HCT116 (cell line): ENCODE results near the gene KLK7. TPM values are rescaled to one million over a fixed set of nuclear protein-coding genes. Genes with fewer than 3 reads are reported as not detected.
A peak's percentile ranks its signal among the peaks of the same experiment; 100 is the strongest.

Source experiments
- ATAC-seq: fragments of 200-7000 bp; cut with Tn5 transposase; 2 replicates; pipeline ENCODE4 v1.9.1; 2020; ENCODE audit warnings: mild to moderate bottlenecking, moderate library complexity
- BruUV-seq: library from RNA; stranded (reverse); fragments of 400-500 nt; replicated peaks from 2 replicates; lab custom pipeline; 2021; lab: Mats Ljungman, UMichigan
- CTCF ChIA-PET: fragments of 300-600 bp; sonication (Branson Sonifier 250); formaldehyde crosslinking; loops from one replicate; lab custom pipeline; 2021; ENCODE audit warnings: antibody characterized with exemption; lab: Charles Lee
- POLR2A ChIA-PET: fragments of 300-600, 350-600 bp; sonication (Branson Sonifier 250); formaldehyde crosslinking; loops from one replicate; lab custom pipeline; 2021; ENCODE audit warnings: antibody characterized with exemption; lab: Charles Lee
- RAD21 ChIA-PET, 2 experiments: fragments of 300-600 bp; sonication (Branson Sonifier 250); formaldehyde crosslinking; loops; one replicate each; lab custom pipeline; 2023; ENCODE audit warnings: low total read pairs in 2 of 2; ENCODE audit not compliant: uncharacterized antibody in 2 of 2, unreplicated experiment in 2 of 2, low non-redundant PET in 1 of 2; lab: Charles Lee
- DNase-seq: peaks from one replicate; pipeline ENCODE4 v3.0.0-alpha.2; 2010; ENCODE audit warnings: low read depth, low spot score
- H2AFZ ChIP-seq: fragments of 200-600 bp; shearing (Covaris generic), sonication (generic); 2 replicates; pipeline ENCODE4 v1.6.1; 2017; ENCODE audit warnings: low read depth, mixed run types, mixed read lengths, antibody characterized with exemption, low read length; ENCODE audit not compliant: poor library complexity, severe bottlenecking
- H3K27ac ChIP-seq: 2 replicates; pipeline ENCODE4 v1.5.1; 2012; ENCODE audit warnings: low read depth, low read length
- H3K27me3 ChIP-seq: fragments of 200-600 bp; sonication (generic); 2 replicates; pipeline ENCODE4 v1.6.1; 2016; ENCODE audit warnings: mixed run types, low read length, mixed read lengths; ENCODE audit not compliant: insufficient read depth
- H3K36me3 ChIP-seq, 2 experiments: fragments of 200-500 bp in 1 of 2; fragments of 200-600 bp in 1 of 2; sonication (Bioruptor generic) in 1 of 2; sonication (generic) in 1 of 2; 2 replicates each; pipeline versions ENCODE4 v1.5.1 to v1.6.1; 2014 to 2016; ENCODE audit warnings: low read length in 2 of 2, inconsistent platforms in 1 of 2, mixed read lengths in 1 of 2, mixed run types in 1 of 2; ENCODE audit not compliant: insufficient read depth in 2 of 2, control insufficient read depth in 1 of 2
- H3K4me1 ChIP-seq, 2 experiments: fragments of 200-600 bp in 1 of 2; sonication (generic) in 1 of 2; 2 replicates each; pipeline versions ENCODE4 v1.5.1 to v1.6.1; 2012 to 2017; ENCODE audit warnings: low read length in 2 of 2, inconsistent platforms in 1 of 2, mild to moderate bottlenecking in 1 of 2, mixed read lengths in 1 of 2, mixed run types in 1 of 2, moderate library complexity in 1 of 2; ENCODE audit not compliant: insufficient read depth in 2 of 2, control insufficient read depth in 1 of 2
- H3K4me2 ChIP-seq: fragments of 200-600 bp; sonication (generic); 2 replicates; pipeline ENCODE4 v1.6.1; 2017; ENCODE audit warnings: mixed run types, low read length, mixed read lengths
- H3K4me3 ChIP-seq, 2 experiments: fragments of 200-600 bp in 1 of 2; sonication (generic) in 1 of 2; replicated peaks in 1 of 2; 2 replicates each; pipeline ENCODE4 v1.5.1; 2011 to 2016; ENCODE audit warnings: low read length in 2 of 2, control low read depth in 1 of 2, low read depth in 1 of 2, mild to moderate bottlenecking in 1 of 2, mixed read lengths in 1 of 2, mixed run types in 1 of 2
- H3K79me2 ChIP-seq: fragments of 200-600 bp; sonication (generic); 2 replicates; pipeline ENCODE4 v1.6.1; 2017; ENCODE audit warnings: mild to moderate bottlenecking, mixed run types, low read length, moderate library complexity, mixed read lengths; ENCODE audit not compliant: insufficient read depth
- H3K9ac ChIP-seq: fragments of 200-600 bp; sonication (generic); 2 replicates; pipeline ENCODE4 v1.6.1; 2016; ENCODE audit warnings: low read length, mixed read lengths
- H3K9me2 ChIP-seq: fragments of 200-600 bp; sonication (generic), shearing (Covaris generic); 2 replicates; pipeline ENCODE4 v1.6.1; 2017; ENCODE audit warnings: mixed run types, mild to moderate bottlenecking, moderate library complexity; ENCODE audit not compliant: insufficient read depth
- H3K9me3 ChIP-seq, 2 experiments: fragments of 200-500 bp in 1 of 2; fragments of 200-600 bp in 1 of 2; sonication (Bioruptor generic) in 1 of 2; sonication (generic) in 1 of 2; 2 replicates each; pipeline ENCODE4 v1.6.1; 2014 to 2017; ENCODE audit warnings: low read length in 2 of 2, mixed read lengths in 2 of 2, inconsistent platforms in 1 of 2, low read depth in 1 of 2, mild to moderate bottlenecking in 1 of 2, mixed run types in 1 of 2, moderate library complexity in 1 of 2; ENCODE audit not compliant: control insufficient read depth in 1 of 2, insufficient read depth in 1 of 2
- H4K20me1 ChIP-seq: fragments of 200-600 bp; sonication (generic), shearing (Covaris generic); 2 replicates; pipeline ENCODE4 v1.6.1; 2017; ENCODE audit warnings: mixed run types, mild to moderate bottlenecking, moderate library complexity; ENCODE audit not compliant: insufficient read depth
- CBX3 ChIP-seq: IDR thresholded peaks from 2 replicates; pipeline ENCODE4 v1.6.1; 2012; ENCODE audit warnings: low read depth
- CEBPB ChIP-seq: IDR thresholded peaks from 2 replicates; pipeline ENCODE4 v1.6.1; 2012; ENCODE audit warnings: low read depth
- EGR1 ChIP-seq: IDR thresholded peaks from 2 replicates; pipeline ENCODE4 v1.6.1; 2012; ENCODE audit warnings: low read depth
- EZH2 ChIP-seq: fragments of 200-600 bp; sonication (generic); IDR thresholded peaks from 2 replicates; pipeline ENCODE4 v1.6.1; 2017; ENCODE audit warnings: antibody characterized with exemption, mixed run types
- FOSL1 ChIP-seq: IDR thresholded peaks from 2 replicates; pipeline ENCODE4 v1.6.1; 2012; ENCODE audit warnings: low read depth
- JUND ChIP-seq: IDR thresholded peaks from 2 replicates; pipeline ENCODE4 v1.6.1; 2012
- POLR2A ChIP-seq: IDR thresholded peaks from 2 replicates; pipeline ENCODE4 v1.7.0; 2011; ENCODE audit warnings: borderline replicate concordance; ENCODE audit not compliant: insufficient read depth, insufficient read length; ENCODE audit errors: extremely low read depth
- POLR2AphosphoS5 ChIP-seq: IDR thresholded peaks from 2 replicates; pipeline ENCODE4 v1.6.1; 2011; ENCODE audit warnings: mild to moderate bottlenecking, low read depth, low read length, moderate library complexity
- RAD21 ChIP-seq: IDR thresholded peaks from 2 replicates; pipeline ENCODE4 v1.6.1; 2012; ENCODE audit warnings: low read depth, mild to moderate bottlenecking
- SP1 ChIP-seq: IDR thresholded peaks from 2 replicates; pipeline ENCODE4 v1.6.1; 2012; ENCODE audit warnings: low read depth
- SRF ChIP-seq: IDR thresholded peaks from 2 replicates; pipeline ENCODE4 v1.6.1; 2012; ENCODE audit warnings: low read depth
- TCF7L2 ChIP-seq: IDR thresholded peaks from 2 replicates; pipeline ENCODE4 v1.7.0; 2011; ENCODE audit warnings: borderline replicate concordance, inconsistent platforms; ENCODE audit not compliant: insufficient read depth, insufficient read length; ENCODE audit errors: extremely low read depth
- ZFX ChIP-seq: fragments of 450-650 bp; IDR thresholded peaks from 2 replicates; pipeline ENCODE4 v1.6.1; 2017
- ZNF274 ChIP-seq: fragments of 200-500 bp; sonication (Bioruptor generic); IDR thresholded peaks from 2 replicates; pipeline ENCODE4 v1.6.1; 2014; ENCODE audit warnings: mild to moderate bottlenecking, low read depth, low read length, inconsistent platforms
- intact Hi-C: fragments of 100-400 bp; cut with micrococcal nuclease; formaldehyde crosslinking; loops from 2 replicates; pipeline ENCODE4 v1.10.0; 2022
- total RNA-seq: library from RNA; stranded (reverse); gene quantifications from one replicate; pipeline ENCODE4 v1.2.1, GENCODE V29; 2021; ENCODE audit not compliant: unreplicated experiment
- TF ChIP-seq, protein P1 (sequence below), 3 experiments: fragments of 200-600 bp in 1 of 3; sonication (generic) in 1 of 3; IDR thresholded peaks in 2 of 3; conservative IDR thresholded peaks in 1 of 3; 2 replicates each; pipeline ENCODE4 v1.5.1; 2012 to 2017; ENCODE audit warnings: low read depth in 2 of 3, low read length in 2 of 3, antibody characterized with exemption in 1 of 3, borderline replicate concordance in 1 of 3, control low read depth in 1 of 3, mild to moderate bottlenecking in 1 of 3, mixed read lengths in 1 of 3, mixed run types in 1 of 3, moderate library complexity in 1 of 3; ENCODE audit not compliant: insufficient read depth in 1 of 3
- TF ChIP-seq, protein P2 (sequence below): IDR thresholded peaks from 2 replicates; pipeline ENCODE4 v1.6.1; 2012
- TF ChIP-seq, protein P3 (sequence below): IDR thresholded peaks from 2 replicates; pipeline ENCODE4 v1.6.1; 2011; ENCODE audit warnings: mild to moderate bottlenecking, low read length, moderate library complexity; ENCODE audit not compliant: insufficient replicate concordance; ENCODE audit errors: extremely low read depth
- TF ChIP-seq, protein P4 (sequence below): IDR thresholded peaks from 2 replicates; pipeline ENCODE4 v1.6.1; 2012

The KLK7 gene
- total RNA-seq, 1 experiment from 2014 or later = 30.5 TPM

DNA sequence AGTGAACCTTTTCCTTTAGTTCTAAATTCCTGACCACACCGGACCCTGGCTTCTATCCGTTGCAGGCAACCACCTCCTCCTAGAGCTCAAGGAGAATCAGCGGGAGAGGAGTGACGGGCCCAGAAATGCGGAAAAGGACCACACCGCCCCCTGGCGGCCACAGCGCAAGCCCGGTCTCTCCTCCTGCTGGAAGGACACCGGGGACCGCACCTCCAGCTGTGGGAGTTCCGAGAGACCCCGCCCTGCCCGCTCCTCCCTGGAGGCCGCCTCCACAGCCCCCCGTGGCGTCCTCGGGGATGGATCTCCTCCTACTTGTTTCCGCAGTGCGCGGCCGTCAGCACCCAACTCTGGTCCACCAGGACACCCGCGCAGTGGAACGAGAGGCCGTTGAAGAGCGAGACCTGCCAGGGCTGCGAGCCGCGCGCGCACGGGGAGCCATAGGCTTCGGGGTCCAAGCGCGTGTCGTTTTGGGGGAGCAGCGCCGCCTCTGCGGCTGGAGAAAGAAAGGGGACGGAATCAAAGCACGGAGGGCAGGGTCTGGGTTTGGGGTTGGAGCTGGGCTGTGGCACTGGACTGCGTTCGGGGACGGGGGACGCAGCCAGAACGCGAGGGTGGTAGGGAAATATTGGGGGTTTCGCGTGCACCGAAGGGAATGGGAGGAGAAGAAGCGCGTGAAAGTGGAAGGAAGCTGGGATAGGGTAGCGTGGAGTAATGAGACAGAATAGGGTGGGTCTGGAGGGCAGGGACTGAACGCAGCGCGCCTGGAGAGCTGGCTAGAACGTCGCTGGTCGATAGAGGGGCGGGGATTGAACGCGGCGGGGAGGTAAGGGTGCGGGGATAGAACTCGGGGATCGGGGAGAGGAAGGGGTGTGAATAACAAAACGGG is 33.3 kb upstream of the KLK7 start:
- no TSS peak for BruUV-seq
- peak overlapping the region; percentile 74 for H3K9ac ChIP-seq
- H3K27ac ChIP-seq = peak overlapping the region; percentile 79
- peak overlapping the region; percentile 9 for H2AFZ ChIP-seq
- H3K27me3 ChIP-seq = no peaks in the 10 kb centered on the region
- ChIA-PET CTCF (interaction anchor here (0.6 to 7.3 kb wide), 27 partner anchors 9 to 313 kb away, joined by 3 to 140 read pairs (median 4); partner anchors contain the start of genes KLK11, KLK13, KLK6 and KLK8), RAD21 (interaction anchor here (0.6 to 1.8 kb wide), 11 partner anchors 15 to 108 kb away, joined by 3 to 14 read pairs (median 4); partner anchors contain the start of gene KLK8 (in 1 of the 2)), POLR2A (interaction anchor here (0.7 to 5.4 kb wide), 9 partner anchors 15 to 220 kb away, joined by 3 to 49 read pairs (median 4); partner anchors contain the start of genes KLK13, KLK6 and KLK8)
- peak; percentile 72 for ATAC-seq
- H3K79me2 ChIP-seq = no peaks in the 10 kb centered on the region
- H3K9me3 ChIP-seq = no peaks in the 10 kb centered on the region
- peak; percentile 83 for DNase-seq
- H3K4me3 ChIP-seq = peak overlapping the region; percentile 60 to 73
- no peaks in the 10 kb centered on the region for H4K20me1 ChIP-seq
- H3K36me3 ChIP-seq = no peaks in the 10 kb centered on the region
- H3K9me2 ChIP-seq = no peaks in the 10 kb centered on the region
- H3K4me1 ChIP-seq = peaks cover 18 to 67% of the 10 kb centered on the region in 2 experiments
- intact Hi-C loops = loop anchor here (1.0 to 2.0 kb wide), 3 partner anchors 48 to 111 kb away; partner anchors contain the start of gene KLK6
- peak overlapping the region; percentile 80 for H3K4me2 ChIP-seq
- no peak for TF ChIP-seq ZFX
- TF ChIP-seq EGR1 = no peak; the same call in 1 of the 2 replicates
- no peak for TF ChIP-seq POLR2A
- TF ChIP-seq POLR2AphosphoS5 = no peak
- TF ChIP-seq FOSL1 = no peak
- TF ChIP-seq CBX3 = peak; percentile 76
- TF ChIP-seq RAD21 = peak; percentile 97
- TF ChIP-seq EZH2 = no peak
- no peak for TF ChIP-seq SRF
- TF ChIP-seq ZNF274 = no peak
- no peak for TF ChIP-seq JUND
- peak; percentile 60; the same call in 1 of the 2 replicates for TF ChIP-seq SP1
- TF ChIP-seq, protein P1, sequence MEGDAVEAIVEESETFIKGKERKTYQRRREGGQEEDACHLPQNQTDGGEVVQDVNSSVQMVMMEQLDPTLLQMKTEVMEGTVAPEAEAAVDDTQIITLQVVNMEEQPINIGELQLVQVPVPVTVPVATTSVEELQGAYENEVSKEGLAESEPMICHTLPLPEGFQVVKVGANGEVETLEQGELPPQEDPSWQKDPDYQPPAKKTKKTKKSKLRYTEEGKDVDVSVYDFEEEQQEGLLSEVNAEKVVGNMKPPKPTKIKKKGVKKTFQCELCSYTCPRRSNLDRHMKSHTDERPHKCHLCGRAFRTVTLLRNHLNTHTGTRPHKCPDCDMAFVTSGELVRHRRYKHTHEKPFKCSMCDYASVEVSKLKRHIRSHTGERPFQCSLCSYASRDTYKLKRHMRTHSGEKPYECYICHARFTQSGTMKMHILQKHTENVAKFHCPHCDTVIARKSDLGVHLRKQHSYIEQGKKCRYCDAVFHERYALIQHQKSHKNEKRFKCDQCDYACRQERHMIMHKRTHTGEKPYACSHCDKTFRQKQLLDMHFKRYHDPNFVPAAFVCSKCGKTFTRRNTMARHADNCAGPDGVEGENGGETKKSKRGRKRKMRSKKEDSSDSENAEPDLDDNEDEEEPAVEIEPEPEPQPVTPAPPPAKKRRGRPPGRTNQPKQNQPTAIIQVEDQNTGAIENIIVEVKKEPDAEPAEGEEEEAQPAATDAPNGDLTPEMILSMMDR (IDR thresholded peaks at IDR 0.05 in 2 of 3, conservative IDR thresholded peaks at IDR 0.05 in 1 of 3; ENCODE audit: borderline replicate concordance in 1 of 3, insufficient read depth in 1 of 3, low read depth in 2 of 3, low read length in 2 of 3) = peak; percentile 92 to 96 (median 95)
- no peak for TF ChIP-seq CEBPB
- TF ChIP-seq, protein P2, sequence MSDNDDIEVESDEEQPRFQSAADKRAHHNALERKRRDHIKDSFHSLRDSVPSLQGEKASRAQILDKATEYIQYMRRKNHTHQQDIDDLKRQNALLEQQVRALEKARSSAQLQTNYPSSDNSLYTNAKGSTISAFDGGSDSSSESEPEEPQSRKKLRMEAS = peak; percentile 65
- TF ChIP-seq, protein P3, sequence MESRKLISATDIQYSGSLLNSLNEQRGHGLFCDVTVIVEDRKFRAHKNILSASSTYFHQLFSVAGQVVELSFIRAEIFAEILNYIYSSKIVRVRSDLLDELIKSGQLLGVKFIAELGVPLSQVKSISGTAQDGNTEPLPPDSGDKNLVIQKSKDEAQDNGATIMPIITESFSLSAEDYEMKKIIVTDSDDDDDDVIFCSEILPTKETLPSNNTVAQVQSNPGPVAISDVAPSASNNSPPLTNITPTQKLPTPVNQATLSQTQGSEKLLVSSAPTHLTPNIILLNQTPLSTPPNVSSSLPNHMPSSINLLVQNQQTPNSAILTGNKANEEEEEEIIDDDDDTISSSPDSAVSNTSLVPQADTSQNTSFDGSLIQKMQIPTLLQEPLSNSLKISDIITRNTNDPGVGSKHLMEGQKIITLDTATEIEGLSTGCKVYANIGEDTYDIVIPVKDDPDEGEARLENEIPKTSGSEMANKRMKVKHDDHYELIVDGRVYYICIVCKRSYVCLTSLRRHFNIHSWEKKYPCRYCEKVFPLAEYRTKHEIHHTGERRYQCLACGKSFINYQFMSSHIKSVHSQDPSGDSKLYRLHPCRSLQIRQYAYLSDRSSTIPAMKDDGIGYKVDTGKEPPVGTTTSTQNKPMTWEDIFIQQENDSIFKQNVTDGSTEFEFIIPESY = no peak
- no peak for TF ChIP-seq TCF7L2
- TF ChIP-seq, protein P4, sequence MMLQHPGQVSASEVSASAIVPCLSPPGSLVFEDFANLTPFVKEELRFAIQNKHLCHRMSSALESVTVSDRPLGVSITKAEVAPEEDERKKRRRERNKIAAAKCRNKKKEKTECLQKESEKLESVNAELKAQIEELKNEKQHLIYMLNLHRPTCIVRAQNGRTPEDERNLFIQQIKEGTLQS = no peak
